CD14-positive monocyte (primary cell): ENCODE measurements around the gene SUPV3L1. TPM values are rescaled to one million over a fixed set of nuclear protein-coding genes. Genes with fewer than 3 reads are reported as not detected.

Source experiments
- DNase-seq, 3 donors: peaks; one replicate each; pipeline ENCODE4 v3.0.0-alpha.2; 2011 to 2022
- H2AFZ ChIP-seq: 2 replicates; pipeline ENCODE4 v1.6.0; 2012; ENCODE audit warnings: mild to moderate bottlenecking, low read depth, low read length, inconsistent platforms; ENCODE audit not compliant: insufficient read depth, poor library complexity, severe bottlenecking
- H3K27ac ChIP-seq, 2 donors: 1 replicate in 1 of 2; 2 replicates in 1 of 2; pipeline ENCODE4 v1.5.1; 2012 to 2013; ENCODE audit warnings: low read length in 2 of 2, control low read depth in 1 of 2, inconsistent platforms in 1 of 2, low read depth in 1 of 2, mild to moderate bottlenecking in 1 of 2
- H3K27me3 ChIP-seq, 2 donors: one replicate each; pipeline versions ENCODE4 v1.6.0 to v1.6.1; 2011 to 2013; ENCODE audit warnings: low read length in 2 of 2; ENCODE audit not compliant: control insufficient read depth in 2 of 2, insufficient read depth in 2 of 2
- H3K36me3 ChIP-seq, 2 donors: replicated peaks in 1 of 2; 1 replicate in 1 of 2; 2 replicates in 1 of 2; pipeline versions ENCODE4 v1.5.1 to v1.6.1; 2012 to 2013; ENCODE audit warnings: low read length in 2 of 2, control low read depth in 1 of 2, inconsistent platforms in 1 of 2, mild to moderate bottlenecking in 1 of 2; ENCODE audit not compliant: insufficient read depth in 2 of 2, control insufficient read depth in 1 of 2
- H3K4me1 ChIP-seq, 2 donors: 1 replicate in 1 of 2; 2 replicates in 1 of 2; pipeline versions ENCODE4 v1.5.1 to v1.6.1; 2012 to 2013; ENCODE audit warnings: low read length in 2 of 2, control low read depth in 1 of 2, inconsistent platforms in 1 of 2, mild to moderate bottlenecking in 1 of 2, moderate library complexity in 1 of 2; ENCODE audit not compliant: insufficient read depth in 2 of 2, control insufficient read depth in 1 of 2
- H3K4me2 ChIP-seq: replicated peaks from 2 replicates; pipeline ENCODE3; 2012; ENCODE audit warnings: low read length, moderate library complexity, mild to moderate bottlenecking; ENCODE audit not compliant: poor library complexity, severe bottlenecking; ENCODE audit errors: extremely low read depth
- H3K4me3 ChIP-seq, 3 experiments: fragments of 200-600 bp in 1 of 3; sonication (generic) in 1 of 3; replicated peaks in 1 of 3; 1 replicate in 2 of 3; 2 replicates in 1 of 3; pipeline ENCODE4 v1.5.1; 2011 to 2013; ENCODE audit warnings: low read length in 3 of 3, mild to moderate bottlenecking in 3 of 3, control low read depth in 2 of 3, low read depth in 2 of 3, inconsistent platforms in 1 of 3, moderate library complexity in 1 of 3
- H3K79me2 ChIP-seq: 2 replicates; pipeline ENCODE4 v1.6.0; 2012; ENCODE audit warnings: mild to moderate bottlenecking, control low read depth, inconsistent platforms, low read length, moderate library complexity; ENCODE audit not compliant: insufficient read depth
- H3K9ac ChIP-seq: 2 replicates; pipeline ENCODE4 v1.6.0; 2017; ENCODE audit warnings: low read length, mild to moderate bottlenecking; ENCODE audit not compliant: insufficient read depth, poor library complexity, severe bottlenecking
- H3K9me3 ChIP-seq, 2 donors: replicated peaks in 1 of 2; 1 replicate in 1 of 2; 2 replicates in 1 of 2; pipeline versions ENCODE4 v1.5.1 to v1.6.1; 2012 to 2013; ENCODE audit warnings: low read length in 2 of 2, control low read depth in 1 of 2; ENCODE audit not compliant: control insufficient read depth in 1 of 2, insufficient read depth in 1 of 2
- H4K20me1 ChIP-seq: 2 replicates; pipeline ENCODE4 v1.6.0; 2012; ENCODE audit warnings: mild to moderate bottlenecking, low read length, control low read depth, moderate library complexity; ENCODE audit not compliant: insufficient read depth
- H3K27ac Mint-ChIP-seq, 7 donors: one replicate each; pipeline ENCODE4 v1.8.0; 2020; ENCODE audit warnings: mild to moderate bottlenecking in 7 of 7, mixed read lengths in 7 of 7, moderate library complexity in 6 of 7, inconsistent platforms in 2 of 7
- H3K27me3 Mint-ChIP-seq, 3 donors: one replicate each; pipeline ENCODE4 v1.8.0; 2021 to 2022; ENCODE audit warnings: low read depth in 3 of 3, mild to moderate bottlenecking in 3 of 3, mixed read lengths in 3 of 3, moderate library complexity in 3 of 3, inconsistent platforms in 1 of 3
- H3K36me3 Mint-ChIP-seq, 2 donors: one replicate each; pipeline ENCODE4 v1.8.0; 2020; ENCODE audit warnings: mixed read lengths in 2 of 2, inconsistent platforms in 1 of 2, mild to moderate bottlenecking in 1 of 2
- H3K4me1 Mint-ChIP-seq: one replicate; pipeline ENCODE4 v1.8.0; 2020; ENCODE audit warnings: mild to moderate bottlenecking, mixed read lengths
- H3K4me3 Mint-ChIP-seq, 2 donors: one replicate each; pipeline ENCODE4 v1.8.0; 2020; ENCODE audit warnings: mild to moderate bottlenecking in 2 of 2, mixed read lengths in 2 of 2, moderate library complexity in 1 of 2
- H3K9me3 Mint-ChIP-seq, 7 donors: one replicate each; pipeline ENCODE4 v1.8.0; 2020 to 2022; ENCODE audit warnings: mixed read lengths in 7 of 7, mild to moderate bottlenecking in 6 of 7, moderate library complexity in 6 of 7, inconsistent platforms in 2 of 7
- CTCF ChIP-seq: fragments of 200-600 bp; IDR thresholded peaks from one replicate; pipeline ENCODE4 v1.8.0; 2022; ENCODE audit warnings: antibody characterized with exemption, mild to moderate bottlenecking
- WGBS: methylation state at CpG from one replicate; pipeline ENCODE4 v1.1.5; 2013; ENCODE audit warnings: missing lambda C conversion rate; ENCODE audit not compliant: insufficient coverage; 5-methylcytosine and 5-hydroxymethylcytosine counted together
- intact Hi-C, 2 donors: fragments of 100-400 bp; cut with micrococcal nuclease; formaldehyde crosslinking; loops; one replicate each; pipeline versions ENCODE4 v1.15.0 to v1.15.1; 2023
- polyA plus RNA-seq, 3 donors: library from polyadenylated mRNA; depleted of rRNA in 1 of 3; unstranded in 2 of 3; stranded (reverse) in 1 of 3; fragments of 300-500 nt in 2 of 3; fragments of >200 nt in 1 of 3; fragmentation: Illumina TruSeq in 2 of 3; gene quantifications; 1 replicate in 2 of 3; 2 replicates in 1 of 3; pipeline ENCODE4 v1.2.3, GENCODE V29; 2012 to 2021

SUPV3L1 gene
- polyA plus RNA-seq, 3 donors = 6.8 to 18.8 (median 7.3) TPM

- Histone ChIP-seq H3K79me2 (no peaks in the 10 kb centered on the region), H3K4me2 (no peak overlapping the region), H3K9me3 (no peaks in the 10 kb centered on the region), H3K36me3 (no peaks in the 10 kb centered on the region), H2AFZ (no peak overlapping the region), H3K9ac (no peak overlapping the region), H3K4me1 (no peaks in the 10 kb centered on the region), H3K4me3 (no peak overlapping the region), H3K27me3 (no peaks in the 10 kb centered on the region), H3K27ac (no peak overlapping the region), H4K20me1 (no peaks in the 10 kb centered on the region)
- Mint-ChIP-seq H3K36me3 (no peaks in the 10 kb centered on the region), H3K27ac (peak overlapping the region in 1 of 7 donors; percentile 13), H3K27me3 (peaks cover 0 to 2% (median 0%) of the 10 kb centered on the region in 3 donors), H3K4me3 (no peak overlapping the region), H3K9me3 (no peaks in the 10 kb centered on the region), H3K4me1 (peaks cover 3% of the 10 kb centered on the region)
- 100% methylated on average over 1 of the region's 3 CpGs for WGBS
- intact Hi-C loops = no loop called here
- TF ChIP-seq CTCF = no peak
- no peak for DNase-seq
These were observed 73.1 kb downstream of the SUPV3L1 start for GRCh38 chr10:69253171-69253570.

GRCh38 chr10:69254877-69255276 is 74.8 kb downstream of the SUPV3L1 start:
- Histone ChIP-seq H4K20me1 (no peaks in the 10 kb centered on the region), H3K9ac (no peak overlapping the region), H3K27ac (no peak overlapping the region), H3K27me3 (no peaks in the 10 kb centered on the region), H3K9me3 (peaks cover 0 to 9% of the 10 kb centered on the region in 2 donors), H3K4me2 (no peak overlapping the region), H3K4me3 (no peak overlapping the region), H3K36me3 (no peaks in the 10 kb centered on the region), H3K79me2 (no peaks in the 10 kb centered on the region), H3K4me1 (no peaks in the 10 kb centered on the region), H2AFZ (no peak overlapping the region)
- Mint-ChIP-seq H3K27me3 (peaks cover 0 to 3% (median 0%) of the 10 kb centered on the region in 3 donors), H3K9me3 (peaks cover 6 to 10% (median 8%) of the 10 kb centered on the region in 7 donors), H3K4me1 (no peaks in the 10 kb centered on the region), H3K36me3 (no peaks in the 10 kb centered on the region), H3K4me3 (no peak overlapping the region), H3K27ac (no peak overlapping the region)
- TF ChIP-seq CTCF = no peak
- no peak for DNase-seq
- intact Hi-C loops = no loop called here
- WGBS = 75% methylated on average over 3 of the region's 7 CpGs

Other genes starting within 250 kb of the SUPV3L1 start
- 10 to 100 TPM in 2 of 3 donors, 1 to 10 TPM in 1; 9.8 to 39.3 (median 13.6) TPM for gene DDX21, start 224.1 kb upstream of the SUPV3L1 start, polyA plus RNA-seq
- gene KIFBP, start 191.4 kb upstream of the SUPV3L1 start, polyA plus RNA-seq = 1 to 10 TPM in 2 of 3 donors, under 1 TPM in 1; 0.52 to 4.0 (median 1.4) TPM
- 1,000 to 10,000 TPM; 1,724 to 3,407 (median 1,859) TPM for gene SRGN, start 92.1 kb upstream of the SUPV3L1 start, polyA plus RNA-seq
- 10 to 100 TPM; 10.1 to 58.3 (median 42.1) TPM for gene VPS26A, start 56.1 kb upstream of the SUPV3L1 start, polyA plus RNA-seq
- not detected for gene HKDC1, start 40.1 kb downstream of the SUPV3L1 start, polyA plus RNA-seq
- 100 to 1,000 TPM in 2 of 3 donors, 10 to 100 TPM in 1; 57.9 to 146 (median 125) TPM for gene HK1, start 98.3 kb downstream of the SUPV3L1 start, polyA plus RNA-seq
- gene TACR2, start 236.7 kb downstream of the SUPV3L1 start, polyA plus RNA-seq = under 1 TPM; 0.19 to 0.23 (median 0.20) TPM